Endothelial cell of umbilical vein (primary cell): Measurements from ENCODE around the gene BNC2. TPM values are rescaled to one million over a fixed set of nuclear protein-coding genes. Genes with fewer than 3 reads are reported as not detected.

Experiments
- BruUV-seq: library from RNA; stranded (reverse); fragments of 400-500 nt; replicated peaks from 2 replicates; lab custom pipeline; 2021; lab: Mats Ljungman, UMichigan
- CTCF ChIA-PET: fragments of 300-600, 350-600 bp; sonication (Branson Sonifier 250); formaldehyde crosslinking; loops from one replicate; lab custom pipeline; 2021; ENCODE audit warnings: antibody characterized with exemption, inconsistent platforms; lab: Charles Lee
- POLR2A ChIA-PET: fragments of 300-600, 350-600 bp; sonication (Branson Sonifier 250); formaldehyde crosslinking; loops from one replicate; lab custom pipeline; 2021; ENCODE audit warnings: antibody characterized with exemption, inconsistent platforms; lab: Charles Lee
- DNase-seq: peaks from one replicate; pipeline ENCODE4 v3.0.0-alpha.2; 2011; ENCODE audit warnings: low read depth, low spot score
- FAIRE-seq: peaks from 2 replicates; lab custom pipeline; 2011; peaks lifted over from hg19 to GRCh38; lab: Jason Lieb, UNC
- H2AFZ ChIP-seq: 2 replicates; pipeline ENCODE4 v1.6.0; 2012; ENCODE audit warnings: low read depth, low read length, control low read depth, inconsistent platforms
- H3K27ac ChIP-seq: 2 replicates; pipeline ENCODE4 v1.5.1; 2011; ENCODE audit warnings: low read depth, mild to moderate bottlenecking, control low read depth, low read length, moderate library complexity; ENCODE audit not compliant: insufficient read depth
- H3K27me3 ChIP-seq, 2 experiments: 2 replicates each; pipeline versions ENCODE4 v1.6.0 to v1.6.1; 2011; ENCODE audit warnings: low read length in 2 of 2, mixed read lengths in 1 of 2; ENCODE audit not compliant: control insufficient read depth in 2 of 2, insufficient read depth in 2 of 2
- H3K36me3 ChIP-seq, 2 experiments: 2 replicates in 1 of 2; 3 replicates in 1 of 2; pipeline ENCODE4 v1.5.1; 2011; ENCODE audit warnings: low read length in 2 of 2, mild to moderate bottlenecking in 1 of 2, moderate library complexity in 1 of 2; ENCODE audit not compliant: control insufficient read depth in 2 of 2, insufficient read depth in 2 of 2; ENCODE audit errors: extremely low read depth in 1 of 2
- H3K4me1 ChIP-seq: 3 replicates; pipeline ENCODE4 v1.5.1; 2011; ENCODE audit warnings: mild to moderate bottlenecking, low read length; ENCODE audit not compliant: control insufficient read depth, insufficient read depth; ENCODE audit errors: extremely low read depth
- H3K4me2 ChIP-seq: 2 replicates; pipeline ENCODE4 v1.6.1; 2011; ENCODE audit warnings: low read length, control low read depth, mixed read lengths; ENCODE audit not compliant: insufficient read depth
- H3K4me3 ChIP-seq, 3 experiments: fragments of 200-600 bp in 1 of 3; sonication (generic), shearing (Covaris generic) in 1 of 3; replicated peaks in 1 of 3; 2 replicates each; pipeline ENCODE4 v1.5.1; 2011 to 2016; ENCODE audit warnings: control low read depth in 3 of 3, low read length in 3 of 3, mild to moderate bottlenecking in 2 of 3, inconsistent platforms in 1 of 3, low read depth in 1 of 3, moderate library complexity in 1 of 3; ENCODE audit not compliant: insufficient read depth in 1 of 3
- H3K79me2 ChIP-seq: 2 replicates; pipeline ENCODE4 v1.6.0; 2012; ENCODE audit warnings: low read length, inconsistent platforms; ENCODE audit not compliant: control insufficient read depth, insufficient read depth
- H3K9ac ChIP-seq: replicated peaks from 2 replicates; pipeline ENCODE3; 2011; ENCODE audit warnings: low read length, control low read depth; ENCODE audit not compliant: insufficient read depth; ENCODE audit errors: extremely low read depth
- H3K9me1 ChIP-seq: replicated peaks from 3 replicates; pipeline ENCODE4 v1.6.0; 2011; ENCODE audit warnings: mild to moderate bottlenecking, low read length; ENCODE audit not compliant: control insufficient read depth, insufficient read depth; ENCODE audit errors: extremely low read depth
- H3K9me3 ChIP-seq: replicated peaks from 2 replicates; pipeline ENCODE4 v1.5.1; 2012; ENCODE audit warnings: low read length, inconsistent platforms; ENCODE audit not compliant: control insufficient read depth, insufficient read depth
- H4K20me1 ChIP-seq: replicated peaks from 2 replicates; pipeline ENCODE3; 2011; ENCODE audit warnings: mild to moderate bottlenecking, low read length; ENCODE audit not compliant: control insufficient read depth, insufficient read depth; ENCODE audit errors: extremely low read depth
- FOS ChIP-seq: IDR thresholded peaks from 2 replicates; pipeline ENCODE4 v1.6.1; 2011; ENCODE audit warnings: mild to moderate bottlenecking, low read length, moderate library complexity, borderline replicate concordance; ENCODE audit not compliant: insufficient read depth
- JUN ChIP-seq: IDR thresholded peaks from 2 replicates; pipeline ENCODE4 v1.6.1; 2011; ENCODE audit warnings: borderline replicate concordance, low read depth; ENCODE audit not compliant: insufficient read length, insufficient read depth
- MYC ChIP-seq: IDR thresholded peaks from one replicate; pipeline ENCODE4 v1.6.1; 2011; ENCODE audit warnings: mild to moderate bottlenecking, low read depth, low read length
- POLR2A ChIP-seq: IDR thresholded peaks from 2 replicates; pipeline ENCODE4 v1.6.1; 2012; ENCODE audit warnings: low read depth, mild to moderate bottlenecking, control low read depth, low read length
- POLR2AphosphoS5 ChIP-seq: IDR thresholded peaks from 2 replicates; pipeline ENCODE4 v1.6.1; 2012; ENCODE audit warnings: low read depth, mild to moderate bottlenecking, control low read depth, low read length, moderate library complexity; ENCODE audit not compliant: insufficient read depth
- dilution Hi-C: fragments of 300-500 bp; cut with MboI; formaldehyde crosslinking; loops from one replicate; pipeline ENCODE4 v1.15.0; 2019; ENCODE audit warnings: low sequenced_read_pairs; ENCODE audit not compliant: extremely low pct_ligation_motif_present
- intact Hi-C: fragments of 100-400 bp; cut with micrococcal nuclease; formaldehyde crosslinking; loops from one replicate; pipeline ENCODE4 v1.10.0; 2022
- polyA plus RNA-seq, 4 experiments: library from polyadenylated mRNA; depleted of rRNA in 3 of 4; stranded (reverse) in 3 of 4; unstranded in 1 of 4; fragments of >200 nt; gene quantifications; 2 replicates each; pipeline versions ENCODE4 v1.2.1 to v1.2.3, GENCODE V29; 2011 to 2012; ENCODE audit warnings: missing spikeins in 1 of 4
- total RNA-seq: library from RNA; stranded (reverse); gene quantifications from 2 replicates; pipeline ENCODE4 v1.2.3, GENCODE V29; 2021
- TF ChIP-seq, protein P1 (sequence below), 2 donors: IDR thresholded peaks; 1 replicate in 1 of 2; 2 replicates in 1 of 2; pipeline ENCODE4 v1.5.1; 2011; ENCODE audit warnings: low read length in 2 of 2, mild to moderate bottlenecking in 2 of 2, moderate library complexity in 2 of 2, control low read depth in 1 of 2, inconsistent platforms in 1 of 2, low read depth in 1 of 2; ENCODE audit not compliant: insufficient read depth in 1 of 2; ENCODE audit errors: extremely low read depth in 1 of 2

The BNC2 gene
- total and polyA plus RNA-seq, 2 donors (not counting 3 experiments of a cell fraction or from before 2014, with no cell fraction given) = 12.1 to 34.3 TPM

DNA sequence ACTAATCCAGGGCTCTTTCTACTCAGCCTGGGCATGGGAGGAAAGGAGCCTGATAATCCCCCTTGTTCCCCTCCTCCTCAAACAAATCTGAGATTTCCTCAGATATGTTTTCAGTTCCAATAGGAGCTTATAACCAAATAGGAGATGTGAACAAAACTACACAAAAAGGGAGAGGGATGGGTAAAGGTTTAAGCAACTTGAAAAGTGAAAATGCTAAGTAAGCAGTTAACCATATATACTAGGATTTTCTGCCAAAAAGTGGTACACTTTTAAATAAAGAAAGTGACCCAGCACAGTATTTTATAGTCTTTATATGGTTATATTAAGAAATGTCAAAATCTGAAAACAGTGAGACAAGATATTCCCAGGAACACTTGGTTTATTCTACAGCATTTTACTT, 275.7 kb downstream of the BNC2 start:
- Histone ChIP-seq H4K20me1 (no peaks in the 10 kb centered on the region), H3K79me2 (no peaks in the 10 kb centered on the region), H3K4me3 (no peak overlapping the region), H3K4me2 (no peak overlapping the region), H3K27ac (no peak overlapping the region), H3K36me3 (no peaks in the 10 kb centered on the region), H3K27me3 (no peaks in the 10 kb centered on the region), H3K4me1 (no peaks in the 10 kb centered on the region), H3K9me3 (no peaks in the 10 kb centered on the region), H3K9ac (no peak overlapping the region), H3K9me1 (no peaks in the 10 kb centered on the region), H2AFZ (no peak overlapping the region)
- BruUV-seq = no TSS peak
- dilution Hi-C loops (no loop called here), intact Hi-C loops (no loop called here)
- FAIRE-seq (no peak), DNase-seq (no peak)
- TF ChIP-seq POLR2A (no peak), MYC (no peak), JUN (no peak)
- CTCF ChIA-PET = no interaction called here
- POLR2A ChIA-PET = no interaction called here

DNA sequence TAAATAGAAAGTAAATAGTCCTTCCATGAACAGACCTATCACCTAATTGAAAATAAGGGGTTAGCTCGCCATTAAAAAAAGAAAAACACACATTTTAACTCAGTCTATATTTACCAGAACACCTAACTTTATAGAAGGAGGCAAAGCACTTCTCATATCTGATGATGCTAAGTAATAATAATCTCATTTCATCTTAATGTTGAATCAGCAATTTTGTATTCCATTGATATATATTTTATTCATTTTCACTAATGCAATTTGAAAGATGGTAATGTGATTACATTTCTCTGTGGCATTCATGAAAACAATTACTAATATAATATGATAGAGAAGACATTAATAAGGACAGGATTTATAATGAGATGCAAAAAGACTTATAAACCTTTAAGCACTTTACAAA, 276.7 kb downstream of the BNC2 start:
- no TSS peak for BruUV-seq
- H4K20me1 ChIP-seq = no peaks in the 10 kb centered on the region
- no peaks in the 10 kb centered on the region for H3K36me3 ChIP-seq
- CTCF ChIA-PET = no interaction called here
- H3K27ac ChIP-seq = no peak overlapping the region
- no peaks in the 10 kb centered on the region for H3K9me1 ChIP-seq
- POLR2A ChIA-PET = no interaction called here
- H3K79me2 ChIP-seq = no peaks in the 10 kb centered on the region
- no peak for DNase-seq
- no peak for FAIRE-seq
- no peaks in the 10 kb centered on the region for H3K4me1 ChIP-seq
- no peak overlapping the region for H3K9ac ChIP-seq
- intact Hi-C loops (no loop called here), dilution Hi-C loops (no loop called here)
- H3K4me3 ChIP-seq = no peak overlapping the region
- no peaks in the 10 kb centered on the region for H3K27me3 ChIP-seq
- no peak for TF ChIP-seq POLR2AphosphoS5
- TF ChIP-seq JUN = no peak
- no peak for TF ChIP-seq MYC
- no peak for TF ChIP-seq FOS
- TF ChIP-seq, protein P1, sequence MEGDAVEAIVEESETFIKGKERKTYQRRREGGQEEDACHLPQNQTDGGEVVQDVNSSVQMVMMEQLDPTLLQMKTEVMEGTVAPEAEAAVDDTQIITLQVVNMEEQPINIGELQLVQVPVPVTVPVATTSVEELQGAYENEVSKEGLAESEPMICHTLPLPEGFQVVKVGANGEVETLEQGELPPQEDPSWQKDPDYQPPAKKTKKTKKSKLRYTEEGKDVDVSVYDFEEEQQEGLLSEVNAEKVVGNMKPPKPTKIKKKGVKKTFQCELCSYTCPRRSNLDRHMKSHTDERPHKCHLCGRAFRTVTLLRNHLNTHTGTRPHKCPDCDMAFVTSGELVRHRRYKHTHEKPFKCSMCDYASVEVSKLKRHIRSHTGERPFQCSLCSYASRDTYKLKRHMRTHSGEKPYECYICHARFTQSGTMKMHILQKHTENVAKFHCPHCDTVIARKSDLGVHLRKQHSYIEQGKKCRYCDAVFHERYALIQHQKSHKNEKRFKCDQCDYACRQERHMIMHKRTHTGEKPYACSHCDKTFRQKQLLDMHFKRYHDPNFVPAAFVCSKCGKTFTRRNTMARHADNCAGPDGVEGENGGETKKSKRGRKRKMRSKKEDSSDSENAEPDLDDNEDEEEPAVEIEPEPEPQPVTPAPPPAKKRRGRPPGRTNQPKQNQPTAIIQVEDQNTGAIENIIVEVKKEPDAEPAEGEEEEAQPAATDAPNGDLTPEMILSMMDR (IDR thresholded peaks at IDR 0.05; ENCODE audit: extremely low read depth in 1 of 2, insufficient read depth in 1 of 2, low read depth in 1 of 2, low read length in 2 of 2) = no peak
- no peak overlapping the region for H3K4me2 ChIP-seq
- H3K9me3 ChIP-seq = no peaks in the 10 kb centered on the region
- no peak overlapping the region for H2AFZ ChIP-seq
